GM21526 (cell line): ENCODE measurements around the gene CDH22.

Experiments
- ATAC-seq: cut with Tn5 transposase; IDR thresholded peaks from one replicate; pipeline ENCODE4 v1.9.1; 2021; ENCODE audit warnings: moderate library complexity; ENCODE audit not compliant: unreplicated experiment, low FRiP score

Gene CDH22

GRCh38 chr20:46308258-46309157 is at the start of gene CDH22:
TSS of gene CDH22 (minus strand) at chr20:46308498. CDS start at chr20:46251294, 57,204 bp downstream.
- no peak for ATAC-seq

GRCh38 chr20:46357030-46357514 is 48.8 kb upstream of the CDH22 start:
- no peak for ATAC-seq

GRCh38 chr20:46356195-46357029 is 48.1 kb upstream of the CDH22 start:
- no peak for ATAC-seq

GRCh38 chr20:46355778-46356177 is 47.5 kb upstream of the CDH22 start:
- ATAC-seq, result no peak

GRCh38 chr20:46354920-46355654 is 46.8 kb upstream of the CDH22 start:
- no peak for ATAC-seq

- ATAC-seq, result no peak
Measured at GRCh38 chr20:46354207-46354555, 45.9 kb upstream of the CDH22 start.

- ATAC-seq, result no peak
Measured at GRCh38 chr20:46353500-46354206, 45.4 kb upstream of the CDH22 start.

- no peak for ATAC-seq
Measured at GRCh38 chr20:46352370-46352938, 44.2 kb upstream of the CDH22 start.

GRCh38 chr20:46351357-46352058 is 43.2 kb upstream of the CDH22 start:
- ATAC-seq, result no peak

GRCh38 chr20:46350986-46351267 is 42.6 kb upstream of the CDH22 start:
- no peak for ATAC-seq

GRCh38 chr20:46350201-46350985 is 42.1 kb upstream of the CDH22 start:
- ATAC-seq, result no peak

GRCh38 chr20:46349742-46350056 is 41.4 kb upstream of the CDH22 start:
- ATAC-seq, result no peak

- no peak for ATAC-seq
Measured at GRCh38 chr20:46349035-46349741, 40.9 kb upstream of the CDH22 start.

GRCh38 chr20:46347841-46348803 is 39.8 kb upstream of the CDH22 start:
- no peak for ATAC-seq

- ATAC-seq, result no peak
Measured at GRCh38 chr20:46346770-46347169, 38.5 kb upstream of the CDH22 start.

- ATAC-seq, result no peak
Measured at GRCh38 chr20:46344488-46345162, 36.3 kb upstream of the CDH22 start.

- ATAC-seq, result no peak
Measured at GRCh38 chr20:46343975-46344357, 35.7 kb upstream of the CDH22 start.
